HCT116 (cell line): ENCODE measurements around the gene PCBP3. TPM values are rescaled to one million over a fixed set of nuclear protein-coding genes. Genes with fewer than 3 reads are reported as not detected.

Source experiments
- ATAC-seq: fragments of 200-7000 bp; cut with Tn5 transposase; 2 replicates; pipeline ENCODE4 v1.9.1; 2020; ENCODE audit warnings: mild to moderate bottlenecking, moderate library complexity
- BruUV-seq: library from RNA; stranded (reverse); fragments of 400-500 nt; replicated peaks from 2 replicates; lab custom pipeline; 2021; lab: Mats Ljungman, UMichigan
- CTCF ChIA-PET: fragments of 300-600 bp; sonication (Branson Sonifier 250); formaldehyde crosslinking; loops from one replicate; lab custom pipeline; 2021; ENCODE audit warnings: antibody characterized with exemption; lab: Charles Lee
- POLR2A ChIA-PET: fragments of 300-600, 350-600 bp; sonication (Branson Sonifier 250); formaldehyde crosslinking; loops from one replicate; lab custom pipeline; 2021; ENCODE audit warnings: antibody characterized with exemption; lab: Charles Lee
- RAD21 ChIA-PET, 2 experiments: fragments of 300-600 bp; sonication (Branson Sonifier 250); formaldehyde crosslinking; loops; one replicate each; lab custom pipeline; 2023; ENCODE audit warnings: low total read pairs in 2 of 2; ENCODE audit not compliant: uncharacterized antibody in 2 of 2, unreplicated experiment in 2 of 2, low non-redundant PET in 1 of 2; lab: Charles Lee
- DNase-seq: peaks from one replicate; pipeline ENCODE4 v3.0.0-alpha.2; 2010; ENCODE audit warnings: low read depth, low spot score
- H2AFZ ChIP-seq: fragments of 200-600 bp; shearing (Covaris generic), sonication (generic); 2 replicates; pipeline ENCODE4 v1.6.1; 2017; ENCODE audit warnings: low read depth, mixed run types, mixed read lengths, antibody characterized with exemption, low read length; ENCODE audit not compliant: poor library complexity, severe bottlenecking
- H3K27ac ChIP-seq: 2 replicates; pipeline ENCODE4 v1.5.1; 2012; ENCODE audit warnings: low read depth, low read length
- H3K27me3 ChIP-seq: fragments of 200-600 bp; sonication (generic); 2 replicates; pipeline ENCODE4 v1.6.1; 2016; ENCODE audit warnings: mixed run types, low read length, mixed read lengths; ENCODE audit not compliant: insufficient read depth
- H3K36me3 ChIP-seq, 2 experiments: fragments of 200-500 bp in 1 of 2; fragments of 200-600 bp in 1 of 2; sonication (Bioruptor generic) in 1 of 2; sonication (generic) in 1 of 2; 2 replicates each; pipeline versions ENCODE4 v1.5.1 to v1.6.1; 2014 to 2016; ENCODE audit warnings: low read length in 2 of 2, inconsistent platforms in 1 of 2, mixed read lengths in 1 of 2, mixed run types in 1 of 2; ENCODE audit not compliant: insufficient read depth in 2 of 2, control insufficient read depth in 1 of 2
- H3K4me1 ChIP-seq, 2 experiments: fragments of 200-600 bp in 1 of 2; sonication (generic) in 1 of 2; 2 replicates each; pipeline versions ENCODE4 v1.5.1 to v1.6.1; 2012 to 2017; ENCODE audit warnings: low read length in 2 of 2, inconsistent platforms in 1 of 2, mild to moderate bottlenecking in 1 of 2, mixed read lengths in 1 of 2, mixed run types in 1 of 2, moderate library complexity in 1 of 2; ENCODE audit not compliant: insufficient read depth in 2 of 2, control insufficient read depth in 1 of 2
- H3K4me2 ChIP-seq: fragments of 200-600 bp; sonication (generic); 2 replicates; pipeline ENCODE4 v1.6.1; 2017; ENCODE audit warnings: mixed run types, low read length, mixed read lengths
- H3K4me3 ChIP-seq, 2 experiments: fragments of 200-600 bp in 1 of 2; sonication (generic) in 1 of 2; replicated peaks in 1 of 2; 2 replicates each; pipeline ENCODE4 v1.5.1; 2011 to 2016; ENCODE audit warnings: low read length in 2 of 2, control low read depth in 1 of 2, low read depth in 1 of 2, mild to moderate bottlenecking in 1 of 2, mixed read lengths in 1 of 2, mixed run types in 1 of 2
- H3K79me2 ChIP-seq: fragments of 200-600 bp; sonication (generic); 2 replicates; pipeline ENCODE4 v1.6.1; 2017; ENCODE audit warnings: mild to moderate bottlenecking, mixed run types, low read length, moderate library complexity, mixed read lengths; ENCODE audit not compliant: insufficient read depth
- H3K9ac ChIP-seq: fragments of 200-600 bp; sonication (generic); 2 replicates; pipeline ENCODE4 v1.6.1; 2016; ENCODE audit warnings: low read length, mixed read lengths
- H3K9me2 ChIP-seq: fragments of 200-600 bp; sonication (generic), shearing (Covaris generic); 2 replicates; pipeline ENCODE4 v1.6.1; 2017; ENCODE audit warnings: mixed run types, mild to moderate bottlenecking, moderate library complexity; ENCODE audit not compliant: insufficient read depth
- H3K9me3 ChIP-seq, 2 experiments: fragments of 200-500 bp in 1 of 2; fragments of 200-600 bp in 1 of 2; sonication (Bioruptor generic) in 1 of 2; sonication (generic) in 1 of 2; 2 replicates each; pipeline ENCODE4 v1.6.1; 2014 to 2017; ENCODE audit warnings: low read length in 2 of 2, mixed read lengths in 2 of 2, inconsistent platforms in 1 of 2, low read depth in 1 of 2, mild to moderate bottlenecking in 1 of 2, mixed run types in 1 of 2, moderate library complexity in 1 of 2; ENCODE audit not compliant: control insufficient read depth in 1 of 2, insufficient read depth in 1 of 2
- H4K20me1 ChIP-seq: fragments of 200-600 bp; sonication (generic), shearing (Covaris generic); 2 replicates; pipeline ENCODE4 v1.6.1; 2017; ENCODE audit warnings: mixed run types, mild to moderate bottlenecking, moderate library complexity; ENCODE audit not compliant: insufficient read depth
- ATF3 ChIP-seq: IDR thresholded peaks from 2 replicates; pipeline ENCODE4 v1.6.1; 2012
- CBX3 ChIP-seq: IDR thresholded peaks from 2 replicates; pipeline ENCODE4 v1.6.1; 2012; ENCODE audit warnings: low read depth
- CEBPB ChIP-seq: IDR thresholded peaks from 2 replicates; pipeline ENCODE4 v1.6.1; 2012; ENCODE audit warnings: low read depth
- CTCF ChIP-seq, 3 experiments: fragments of 200-600 bp in 1 of 3; sonication (generic) in 1 of 3; IDR thresholded peaks in 2 of 3; conservative IDR thresholded peaks in 1 of 3; 2 replicates each; pipeline ENCODE4 v1.5.1; 2012 to 2017; ENCODE audit warnings: low read depth in 2 of 3, low read length in 2 of 3, antibody characterized with exemption in 1 of 3, borderline replicate concordance in 1 of 3, control low read depth in 1 of 3, mild to moderate bottlenecking in 1 of 3, mixed read lengths in 1 of 3, mixed run types in 1 of 3, moderate library complexity in 1 of 3; ENCODE audit not compliant: insufficient read depth in 1 of 3
- ELF1 ChIP-seq: IDR thresholded peaks from 2 replicates; pipeline ENCODE4 v1.6.1; 2012; ENCODE audit warnings: low read depth, borderline replicate concordance
- EZH2 ChIP-seq: fragments of 200-600 bp; sonication (generic); IDR thresholded peaks from 2 replicates; pipeline ENCODE4 v1.6.1; 2017; ENCODE audit warnings: antibody characterized with exemption, mixed run types
- EZH2phosphoT487 ChIP-seq: fragments of 200-600 bp; IDR thresholded peaks from 2 replicates; pipeline ENCODE4 v1.6.1; 2018; ENCODE audit warnings: antibody characterized with exemption, borderline replicate concordance
- JUND ChIP-seq: IDR thresholded peaks from 2 replicates; pipeline ENCODE4 v1.6.1; 2012
- POLR2AphosphoS5 ChIP-seq: IDR thresholded peaks from 2 replicates; pipeline ENCODE4 v1.6.1; 2011; ENCODE audit warnings: mild to moderate bottlenecking, low read depth, low read length, moderate library complexity
- SP1 ChIP-seq: IDR thresholded peaks from 2 replicates; pipeline ENCODE4 v1.6.1; 2012; ENCODE audit warnings: low read depth
- SRF ChIP-seq: IDR thresholded peaks from 2 replicates; pipeline ENCODE4 v1.6.1; 2012; ENCODE audit warnings: low read depth
- TCF7L2 ChIP-seq: IDR thresholded peaks from 2 replicates; pipeline ENCODE4 v1.7.0; 2011; ENCODE audit warnings: borderline replicate concordance, inconsistent platforms; ENCODE audit not compliant: insufficient read depth, insufficient read length; ENCODE audit errors: extremely low read depth
- YY1 ChIP-seq: IDR thresholded peaks from 2 replicates; pipeline ENCODE4 v1.6.1; 2011; ENCODE audit warnings: low read length, low read depth, moderate library complexity, mild to moderate bottlenecking; ENCODE audit not compliant: insufficient replicate concordance; ENCODE audit errors: extremely low read depth
- ZFX ChIP-seq: fragments of 450-650 bp; IDR thresholded peaks from 2 replicates; pipeline ENCODE4 v1.6.1; 2017
- ZNF274 ChIP-seq: fragments of 200-500 bp; sonication (Bioruptor generic); IDR thresholded peaks from 2 replicates; pipeline ENCODE4 v1.6.1; 2014; ENCODE audit warnings: mild to moderate bottlenecking, low read depth, low read length, inconsistent platforms
- intact Hi-C: fragments of 100-400 bp; cut with micrococcal nuclease; formaldehyde crosslinking; loops from 2 replicates; pipeline ENCODE4 v1.10.0; 2022
- total RNA-seq: library from RNA; stranded (reverse); gene quantifications from one replicate; pipeline ENCODE4 v1.2.1, GENCODE V29; 2021; ENCODE audit not compliant: unreplicated experiment

PCBP3 gene
- total RNA-seq, 1 experiment from 2014 or later = 3.1 TPM

- H3K27me3 ChIP-seq = no peaks in the 10 kb centered on the region
- H3K4me2 ChIP-seq = no peak overlapping the region
- H4K20me1 ChIP-seq = no peaks in the 10 kb centered on the region
- no TSS peak for BruUV-seq
- no peak overlapping the region for H3K27ac ChIP-seq
- TF ChIP-seq POLR2AphosphoS5 (no peak), CBX3 (no peak), TCF7L2 (no peak), EZH2phosphoT487 (no peak), ELF1 (no peak), ZNF274 (no peak), JUND (no peak), SP1 (no peak), CEBPB (no peak), CTCF (IDR thresholded peaks at IDR 0.05 in 2 of 3, conservative IDR thresholded peaks at IDR 0.05 in 1 of 3; ENCODE audit: borderline replicate concordance in 1 of 3, insufficient read depth in 1 of 3, low read depth in 2 of 3, low read length in 2 of 3) (no peak), ATF3 (no peak), ZFX (no peak), EZH2 (no peak), SRF (no peak), YY1 (no peak)
- no peak overlapping the region for H3K9ac ChIP-seq
- peaks cover 0 to 10% of the 10 kb centered on the region in 2 experiments; a peak in 2 of 4 replicates for H3K4me1 ChIP-seq
- H3K4me3 ChIP-seq = no peak overlapping the region
- no peaks in the 10 kb centered on the region for H3K9me2 ChIP-seq
- ChIA-PET POLR2A (no interaction called here), RAD21 (interaction anchor here in 1 of 2 experiments (0.5 kb wide), 1 partner anchor 49 kb away, joined by 4 read pairs; no protein-coding TSS in a partner anchor), CTCF (no interaction called here)
- H3K36me3 ChIP-seq = no peaks in the 10 kb centered on the region
- ATAC-seq = no peak
- H3K9me3 ChIP-seq = no peaks in the 10 kb centered on the region
- no peak for DNase-seq
- H3K79me2 ChIP-seq = no peaks in the 10 kb centered on the region
- no peak overlapping the region for H2AFZ ChIP-seq
- intact Hi-C loops = no loop called here
These were observed 217.1 kb downstream of the PCBP3 start for GRCh38 chr21:45860493-45861155.
